Measurements from ENCODE around the gene ABCA1. TPM values are rescaled to one million over a fixed set of nuclear protein-coding genes. Genes with fewer than 3 reads are reported as not detected.

Gene ABCA1
- total and polyA plus RNA-seq, 10 of the 15 experiments (the other 5 are each of a cell fraction or from before 2014, with no cell fraction given): 0.01 to 0.56 (median 0.16) TPM

GRCh38 chr9:104890433-104890770, 37.6 kb downstream of the ABCA1 start:
- Histone ChIP-seq H3K27me3 (replicated peaks in 1 of 2; ENCODE audit: control insufficient read depth in 2 of 2, insufficient read depth in 2 of 2, low read length in 1 of 2) (no peaks in the 10 kb centered on the region), H3K36me3 (ENCODE audit: control insufficient read depth in 2 of 2, insufficient read depth in 2 of 2, low read length in 1 of 2) (no peaks in the 10 kb centered on the region), H3K4me1 (ENCODE audit: control insufficient read depth, insufficient read depth, low read length) (no peaks in the 10 kb centered on the region), H3K9me3 (replicated peaks; ENCODE audit: control insufficient read depth, insufficient read depth, low read length) (no peaks in the 10 kb centered on the region), H2AFZ (ENCODE audit: control insufficient read depth, low read depth, low read length) (no peak overlapping the region), H3K27ac (ENCODE audit: control insufficient read depth, insufficient read depth) (no peak overlapping the region), H3K4me2 (ENCODE audit: control insufficient read depth, insufficient read depth) (no peak overlapping the region), H3K79me2 (ENCODE audit: control insufficient read depth, insufficient read depth, low read length) (no peaks in the 10 kb centered on the region), H3K9ac (ENCODE audit: control insufficient read depth, insufficient read depth, low read length) (no peak overlapping the region), H4K20me1 (ENCODE audit: control insufficient read depth, insufficient read depth) (no peaks in the 10 kb centered on the region), H3K4me3 (no peak overlapping the region)
- ChIA-PET RAD21 (ENCODE audit: unreplicated experiment) (interaction anchor here (0.7 kb wide), 1 partner anchor 19 kb away, joined by 3 read pairs; no protein-coding TSS in a partner anchor), SMC1A (ENCODE audit: uncharacterized antibody, unreplicated experiment) (no interaction called here), POLR2A (no interaction called here), CTCF (no interaction called here)
- no peak for TF ChIP-seq SIN3A (IDR thresholded peaks at IDR 0.05; ENCODE audit: low read depth, low read length)
- TF ChIP-seq CHD4 (IDR thresholded peaks at IDR 0.05): no peak
- DNase-seq (ENCODE audit: low read depth, low spot score): no peak
- ATAC-seq: no peak
- BruUV-seq (replicated peaks): no TSS peak
- in situ Hi-C loops (cut with MboI) (no loop called here), intact Hi-C loops (cut with micrococcal nuclease; ENCODE audit: unreplicated experiment) (no loop called here)
- 57% methylated on average over 9 of the region's 9 CpGs for WGBS (ENCODE audit: insufficient coverage, insufficient replicate concordance, low lambda C conversion rate, missing lambda C conversion rate)
- FAIRE-seq: no peak

DNA sequence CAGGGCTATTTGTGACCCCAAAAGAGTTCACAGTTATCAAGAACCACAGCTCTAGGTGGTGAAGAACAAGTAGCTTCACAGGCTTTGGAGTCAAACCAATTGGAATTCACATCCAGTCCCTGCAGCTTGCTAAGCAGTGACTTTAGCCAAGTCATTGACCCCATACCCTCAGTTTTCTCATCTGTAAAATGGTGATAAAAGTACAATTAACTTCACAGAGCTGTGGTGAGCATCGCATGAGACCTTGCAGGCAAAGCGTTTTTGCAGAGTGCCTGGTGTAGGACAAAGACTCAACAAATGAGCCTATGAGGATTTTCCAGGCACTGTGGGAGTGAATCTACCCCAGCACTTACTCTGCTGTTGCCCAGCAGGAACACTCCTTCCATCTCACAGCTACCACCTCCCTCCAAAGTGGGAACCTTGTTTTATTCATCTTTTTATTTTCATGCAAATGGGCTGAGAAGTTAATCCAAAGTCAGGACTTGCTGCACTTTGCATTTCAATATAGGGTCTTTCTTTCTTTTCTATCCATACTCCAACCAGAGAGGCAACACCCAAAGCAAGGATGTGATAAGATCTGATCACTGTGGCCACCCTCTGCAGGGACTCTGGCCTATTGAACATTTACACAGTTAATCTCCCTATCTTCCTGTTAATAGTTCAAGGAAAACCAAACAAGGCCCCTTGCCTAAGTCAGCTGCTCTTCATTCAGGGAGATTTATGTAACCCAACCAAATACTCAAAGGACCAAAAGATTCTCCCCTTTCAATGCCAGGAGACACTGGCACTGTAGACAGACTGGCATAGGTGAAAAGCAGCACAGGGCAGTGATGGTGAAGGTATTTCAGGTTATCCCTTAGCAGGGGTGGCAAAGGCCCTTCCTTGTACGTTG, 41.9 kb downstream of the ABCA1 start:
- no peak overlapping the region for H3K9ac ChIP-seq (ENCODE audit: control insufficient read depth, insufficient read depth, low read length)
- ChIA-PET SMC1A (ENCODE audit: uncharacterized antibody, unreplicated experiment) (no interaction called here), RAD21 (ENCODE audit: unreplicated experiment) (no interaction called here), CTCF (interaction anchor here (1.2 kb wide), 1 partner anchor 10 kb away, joined by 4 read pairs; no protein-coding TSS in a partner anchor), POLR2A (no interaction called here)
- H3K79me2 ChIP-seq (ENCODE audit: control insufficient read depth, insufficient read depth, low read length): no peaks in the 10 kb centered on the region
- no peak for ATAC-seq
- intact Hi-C loops (cut with micrococcal nuclease; ENCODE audit: unreplicated experiment): no loop called here
- no peak for FAIRE-seq
- WGBS (ENCODE audit: insufficient coverage, insufficient replicate concordance, low lambda C conversion rate, missing lambda C conversion rate): 31% methylated on average over 3 of the region's 3 CpGs
- DNase-seq (ENCODE audit: low read depth, low spot score): no peak
- H2AFZ ChIP-seq (ENCODE audit: control insufficient read depth, low read depth, low read length): no peak overlapping the region
- H3K4me2 ChIP-seq (ENCODE audit: control insufficient read depth, insufficient read depth): no peak overlapping the region
- TF ChIP-seq SMAD1 (IDR thresholded peaks at IDR 0.05; ENCODE audit: low read depth, partially characterized antibody) (no peak), TCF7 (IDR thresholded peaks at IDR 0.05; ENCODE audit: borderline replicate concordance) (no peak), DPF2 (IDR thresholded peaks at IDR 0.05) (no peak), ASH2L (IDR thresholded peaks at IDR 0.05; ENCODE audit: borderline replicate concordance, low read depth) (no peak), CREB1 (IDR thresholded peaks at IDR 0.05; ENCODE audit: low read depth) (no peak), HDAC6 (IDR thresholded peaks at IDR 0.05; ENCODE audit: unreplicated experiment) (no peak), CEBPB (IDR thresholded peaks at IDR 0.05; ENCODE audit: borderline replicate concordance in 1 of 2, low read depth in 2 of 2, low read length in 2 of 2) (no peak), NR2F1 (conservative IDR thresholded peaks at IDR 0.05) (no peak)
- TF ChIP-seq, protein P1, sequence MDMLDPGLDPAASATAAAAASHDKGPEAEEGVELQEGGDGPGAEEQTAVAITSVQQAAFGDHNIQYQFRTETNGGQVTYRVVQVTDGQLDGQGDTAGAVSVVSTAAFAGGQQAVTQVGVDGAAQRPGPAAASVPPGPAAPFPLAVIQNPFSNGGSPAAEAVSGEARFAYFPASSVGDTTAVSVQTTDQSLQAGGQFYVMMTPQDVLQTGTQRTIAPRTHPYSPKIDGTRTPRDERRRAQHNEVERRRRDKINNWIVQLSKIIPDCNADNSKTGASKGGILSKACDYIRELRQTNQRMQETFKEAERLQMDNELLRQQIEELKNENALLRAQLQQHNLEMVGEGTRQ (IDR thresholded peaks at IDR 0.05; ENCODE audit: borderline replicate concordance, low read depth, low read length): no peak
- TF ChIP-seq, protein P2, sequence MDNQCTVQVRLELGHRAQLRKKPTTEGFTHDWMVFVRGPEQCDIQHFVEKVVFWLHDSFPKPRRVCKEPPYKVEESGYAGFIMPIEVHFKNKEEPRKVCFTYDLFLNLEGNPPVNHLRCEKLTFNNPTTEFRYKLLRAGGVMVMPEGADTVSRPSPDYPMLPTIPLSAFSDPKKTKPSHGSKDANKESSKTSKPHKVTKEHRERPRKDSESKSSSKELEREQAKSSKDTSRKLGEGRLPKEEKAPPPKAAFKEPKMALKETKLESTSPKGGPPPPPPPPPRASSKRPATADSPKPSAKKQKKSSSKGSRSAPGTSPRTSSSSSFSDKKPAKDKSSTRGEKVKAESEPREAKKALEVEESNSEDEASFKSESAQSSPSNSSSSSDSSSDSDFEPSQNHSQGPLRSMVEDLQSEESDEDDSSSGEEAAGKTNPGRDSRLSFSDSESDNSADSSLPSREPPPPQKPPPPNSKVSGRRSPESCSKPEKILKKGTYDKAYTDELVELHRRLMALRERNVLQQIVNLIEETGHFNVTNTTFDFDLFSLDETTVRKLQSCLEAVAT (IDR thresholded peaks at IDR 0.05): no peak
- no peaks in the 10 kb centered on the region for H3K27me3 ChIP-seq (replicated peaks in 1 of 2; ENCODE audit: control insufficient read depth in 2 of 2, insufficient read depth in 2 of 2, low read length in 1 of 2)
- H4K20me1 ChIP-seq (ENCODE audit: control insufficient read depth, insufficient read depth): no peaks in the 10 kb centered on the region
- no peak overlapping the region for H3K27ac ChIP-seq (ENCODE audit: control insufficient read depth, insufficient read depth)
- in situ Hi-C loops (cut with MboI): no loop called here
- no peak overlapping the region for H3K4me3 ChIP-seq
- no peaks in the 10 kb centered on the region for H3K36me3 ChIP-seq (ENCODE audit: control insufficient read depth in 2 of 2, insufficient read depth in 2 of 2, low read length in 1 of 2)
- H3K4me1 ChIP-seq (ENCODE audit: control insufficient read depth, insufficient read depth, low read length): no peaks in the 10 kb centered on the region
- BruUV-seq (replicated peaks): no TSS peak
- no peaks in the 10 kb centered on the region for H3K9me3 ChIP-seq (replicated peaks; ENCODE audit: control insufficient read depth, insufficient read depth, low read length)
